ENCODE measurements around the gene ACAP3.

The ACAP3 gene

GRCh38 chr1:1246577-1247340 is 61.0 kb downstream of the ACAP3 start, which contains the start of gene C1QTNF12:
C1QTNF12 (minus strand) TSS chr1:1246722; CDS start chr1:1246690, 32 bp downstream.
- in situ Hi-C loops (cut with MboI; ENCODE audit: low sequenced_read_pairs) = no loop called here

DNA sequence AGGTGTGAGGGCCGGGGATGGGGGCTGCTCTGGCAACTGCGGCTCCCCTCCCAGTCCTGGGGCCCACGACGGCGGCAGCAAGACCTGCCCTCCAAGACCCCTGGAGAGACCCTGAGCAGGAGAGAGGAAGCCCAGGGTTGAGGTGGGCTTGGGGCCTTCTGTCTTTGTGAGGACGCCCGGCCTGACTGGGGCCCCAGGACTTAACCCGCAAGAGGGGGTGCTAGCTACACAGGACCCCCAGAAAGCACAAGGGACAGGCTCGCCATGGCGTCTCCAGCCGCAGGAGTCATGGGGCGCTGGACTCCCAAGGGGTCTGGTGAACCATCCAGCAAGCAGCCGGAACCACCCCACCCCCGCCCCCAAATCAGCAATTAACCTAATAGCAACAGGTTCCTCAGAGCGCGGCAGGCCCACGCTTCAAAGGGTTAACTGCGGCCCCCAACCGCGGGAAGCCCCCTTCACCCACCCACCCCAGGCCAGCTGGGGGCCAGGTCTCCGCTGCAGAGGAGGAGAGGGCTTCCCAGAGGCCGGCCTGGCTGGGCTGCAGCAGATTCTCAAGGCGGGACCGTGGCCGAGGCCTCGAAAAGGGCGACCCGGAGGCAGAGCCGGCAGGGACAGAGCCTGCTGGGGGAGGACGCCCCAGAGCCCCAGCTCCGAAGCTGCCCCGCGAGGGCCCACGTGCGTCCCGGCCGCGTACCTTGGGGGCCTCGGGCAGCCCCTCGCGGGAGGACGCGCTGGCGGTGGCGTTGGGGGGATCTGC is 61.7 kb downstream of the ACAP3 start:
- in situ Hi-C loops (cut with MboI; ENCODE audit: low sequenced_read_pairs) = no loop called here

DNA sequence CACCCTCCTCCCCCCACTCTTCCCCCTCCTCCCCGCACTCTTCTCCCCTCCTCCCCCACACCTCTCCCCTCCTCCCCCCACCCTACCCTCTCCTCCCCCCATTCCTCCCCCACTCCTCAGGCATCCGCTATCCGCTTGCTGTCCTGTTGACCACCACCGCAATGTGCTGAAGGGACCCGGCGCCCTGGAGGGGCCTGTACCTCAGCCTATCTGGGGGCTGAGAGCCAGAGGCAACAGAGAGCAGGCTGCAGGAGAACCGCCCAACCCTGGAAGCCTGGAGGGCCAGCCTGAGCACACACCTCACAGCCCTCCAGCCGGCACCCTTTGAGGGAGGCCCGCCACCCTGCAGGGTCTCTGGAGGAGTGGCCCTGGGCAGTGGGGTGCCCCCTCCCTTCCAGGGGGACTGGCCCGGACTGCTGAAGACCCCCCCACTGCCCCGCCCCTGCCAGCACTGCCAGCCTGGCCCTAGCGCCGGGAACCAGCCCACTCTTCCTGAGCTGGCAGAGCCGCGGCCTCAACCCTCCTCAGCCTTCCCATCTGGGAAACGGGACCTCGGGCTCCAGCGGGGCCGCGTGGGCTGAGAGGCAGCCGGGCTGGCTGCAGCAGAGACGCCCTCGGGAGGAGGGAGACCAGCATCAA is 62.4 kb downstream of the ACAP3 start:
- in situ Hi-C loops (cut with MboI; ENCODE audit: low sequenced_read_pairs) = no loop called here

- in situ Hi-C loops (cut with MboI; ENCODE audit: low sequenced_read_pairs) = no loop called here
These were observed 63.4 kb downstream of the ACAP3 start for GRCh38 chr1:1244192-1244811.

- in situ Hi-C loops (cut with MboI; ENCODE audit: low sequenced_read_pairs) = no loop called here
These were observed 63.9 kb downstream of the ACAP3 start for GRCh38 chr1:1243807-1244191.

DNA sequence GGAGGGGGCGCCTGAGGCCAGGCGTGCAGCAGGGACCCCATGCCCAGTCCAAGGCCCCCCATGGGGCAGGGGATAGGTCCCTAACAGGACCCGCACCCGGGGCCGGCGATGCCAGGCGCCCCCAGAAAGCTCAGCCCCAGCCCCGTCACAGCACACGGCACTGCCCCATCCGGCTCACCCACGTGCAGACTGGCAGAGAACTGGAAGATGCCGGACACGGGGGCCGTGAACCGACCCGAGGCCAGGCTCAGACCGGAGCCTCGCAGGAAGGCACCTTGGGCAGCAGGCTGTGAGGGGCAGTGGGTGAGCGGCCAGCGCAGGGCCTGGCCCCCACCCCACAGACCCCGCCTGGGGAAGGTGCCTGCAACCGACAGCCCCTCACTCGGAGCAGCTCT is 64.5 kb downstream of the ACAP3 start:
- in situ Hi-C loops (cut with MboI; ENCODE audit: low sequenced_read_pairs) = no loop called here

DNA sequence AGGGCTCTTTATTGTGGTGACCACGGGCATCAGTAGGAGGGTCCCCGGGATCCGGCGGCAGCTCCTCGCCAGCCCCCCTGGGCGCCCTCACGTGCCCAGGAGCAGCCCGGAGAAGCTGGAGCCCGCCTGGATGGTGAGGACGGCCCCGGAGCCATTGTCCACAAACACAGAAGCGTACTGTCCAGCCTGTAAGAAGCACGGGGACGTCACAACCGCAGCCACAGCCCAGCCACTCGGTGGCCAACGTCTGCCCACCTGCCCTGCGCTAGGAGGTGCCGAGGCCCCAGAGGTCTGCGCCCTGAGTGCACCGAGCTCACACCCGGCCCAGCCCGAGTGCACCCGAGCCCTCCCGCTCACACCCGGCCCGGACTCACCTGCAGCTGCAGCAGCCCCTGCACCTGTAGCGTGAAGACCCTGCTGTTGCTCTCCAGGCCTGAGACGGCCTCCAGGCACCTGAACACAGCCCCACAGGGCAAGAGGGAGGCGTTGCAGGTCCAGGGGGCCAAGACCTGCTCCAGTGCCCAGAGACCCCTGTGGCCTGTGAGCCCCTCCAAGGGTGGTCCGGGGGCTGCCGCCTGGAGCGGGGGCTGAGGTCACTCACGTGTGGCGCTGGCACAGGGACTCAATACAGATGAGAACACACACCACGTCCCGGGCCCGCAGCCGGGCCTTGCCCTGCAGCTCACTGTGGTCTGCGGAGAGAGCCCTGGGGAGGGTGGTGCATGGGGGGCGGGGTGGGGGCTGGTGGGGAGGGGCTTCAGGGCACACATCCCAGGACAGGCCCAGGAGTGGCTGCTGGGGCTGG is 65.1 kb downstream of the ACAP3 start:
- in situ Hi-C loops (cut with MboI; ENCODE audit: low sequenced_read_pairs) = no loop called here

All from hTERT RPE-1 (cell line).